Measurements from ENCODE around the gene CDH6.

CDH6 gene

DNA sequence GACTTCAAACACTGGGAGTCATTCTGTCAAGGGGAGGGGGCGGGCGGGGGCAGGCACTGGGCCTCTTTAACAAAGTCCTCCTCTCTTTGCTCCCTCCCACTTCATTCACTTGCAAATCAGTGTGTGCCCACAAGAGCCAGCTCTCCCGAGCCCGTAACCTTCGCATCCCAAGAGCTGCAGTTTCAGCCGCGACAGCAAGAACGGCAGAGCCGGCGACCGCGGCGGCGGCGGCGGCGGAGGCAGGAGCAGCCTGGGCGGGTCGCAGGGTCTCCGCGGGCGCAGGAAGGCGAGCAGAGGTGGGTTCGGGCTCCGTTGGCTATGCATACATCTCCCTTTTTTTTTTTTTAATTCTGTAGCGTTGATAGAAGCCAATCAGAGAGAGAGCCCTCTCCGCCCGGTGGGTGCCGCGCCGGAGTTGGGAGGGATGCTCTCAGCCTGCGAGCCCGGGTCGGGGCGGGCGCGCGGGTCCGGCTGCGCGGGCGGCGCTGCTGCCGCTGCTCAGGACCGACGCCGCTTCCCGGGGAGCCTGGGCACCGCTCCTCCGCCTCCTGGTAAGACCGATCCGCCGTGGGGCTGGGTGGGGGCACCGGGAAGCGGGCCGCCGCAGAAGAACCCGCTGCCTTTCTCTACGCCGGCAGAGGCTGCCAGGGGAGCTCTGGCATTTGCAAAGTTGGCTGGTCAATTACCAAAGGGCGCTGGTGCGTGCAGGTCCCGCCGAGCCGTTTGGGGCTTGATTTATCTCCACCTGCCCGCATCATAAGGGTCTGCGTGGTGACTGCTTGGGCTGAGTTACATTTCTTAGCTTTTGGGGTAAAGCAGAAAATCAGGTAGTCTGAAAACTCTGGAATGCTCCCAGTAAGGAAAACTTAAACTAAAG lies at the start of gene CDH6:
Gene CDH6, plus strand, starts transcription at position 96 of the 877 bp plus-strand sequence. CDS start 73,788 bp downstream, outside the sequence.
- peak; percentile 33 for DNase-seq

DNA sequence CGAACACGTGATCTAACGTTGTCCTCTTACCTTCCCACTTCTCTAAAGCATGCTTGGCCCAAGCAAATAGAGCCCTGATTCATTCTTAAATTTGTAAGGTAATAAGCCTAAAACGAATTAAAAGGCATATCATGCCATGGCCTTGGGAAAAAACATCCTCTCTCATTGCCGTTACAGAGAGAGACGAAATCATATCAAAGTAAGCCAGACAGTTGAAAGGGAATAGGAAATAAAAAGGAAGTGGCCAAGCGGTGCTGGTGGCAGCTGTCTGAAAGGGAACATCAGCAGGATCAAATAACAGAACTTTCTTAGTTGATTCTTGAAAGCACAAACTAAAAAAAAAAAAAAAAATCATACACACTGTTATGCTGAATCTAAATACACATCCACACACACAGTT lies 49.1 kb upstream of the CDH6 start:
- no peak for DNase-seq

DNA sequence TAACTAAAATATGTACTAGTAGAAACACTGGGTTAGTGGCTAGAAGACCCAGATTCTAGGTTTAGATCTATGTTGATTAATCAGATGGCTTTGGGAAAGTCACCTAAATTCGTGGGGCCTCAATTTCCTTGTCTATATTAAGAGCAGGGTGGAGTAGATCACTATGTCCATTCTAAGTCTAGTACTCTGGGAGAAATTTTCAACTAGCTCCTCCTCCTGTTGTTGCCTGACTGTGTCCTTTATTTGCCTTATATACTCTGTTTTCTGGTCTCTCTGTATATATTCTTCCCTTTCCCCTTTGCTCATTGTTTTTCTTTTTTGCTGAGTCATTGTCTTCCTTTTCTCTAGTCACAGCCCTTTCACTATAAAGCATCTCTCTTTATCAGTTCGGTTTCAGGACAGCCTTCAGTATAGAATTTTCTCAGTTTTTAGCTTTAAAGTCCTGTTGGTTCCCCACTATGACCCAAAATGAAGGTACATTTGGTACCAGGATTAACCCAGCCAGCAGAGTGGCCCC lies 44.5 kb upstream of the CDH6 start:
- no peak for DNase-seq

DNA sequence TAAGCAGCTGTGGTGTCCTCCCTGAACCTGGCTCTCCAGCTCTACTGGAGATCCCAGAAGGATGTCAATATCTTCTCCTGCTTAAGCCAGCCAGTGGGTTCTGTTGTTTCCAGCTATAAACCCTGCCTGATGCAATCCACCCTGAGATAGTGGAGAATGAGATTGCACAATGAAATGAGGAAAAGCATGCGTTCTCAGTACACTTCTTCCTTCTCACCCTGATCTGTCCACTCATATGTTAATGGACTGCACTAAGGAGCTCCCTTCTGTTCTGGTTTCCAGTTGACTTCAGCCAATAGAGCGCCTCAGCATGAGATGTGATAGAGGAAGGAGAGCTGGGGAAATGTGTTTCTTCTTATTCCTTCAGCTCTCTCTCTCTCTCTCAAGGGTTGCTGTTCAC lies 40.0 kb upstream of the CDH6 start:
- DNase-seq = no peak

DNA sequence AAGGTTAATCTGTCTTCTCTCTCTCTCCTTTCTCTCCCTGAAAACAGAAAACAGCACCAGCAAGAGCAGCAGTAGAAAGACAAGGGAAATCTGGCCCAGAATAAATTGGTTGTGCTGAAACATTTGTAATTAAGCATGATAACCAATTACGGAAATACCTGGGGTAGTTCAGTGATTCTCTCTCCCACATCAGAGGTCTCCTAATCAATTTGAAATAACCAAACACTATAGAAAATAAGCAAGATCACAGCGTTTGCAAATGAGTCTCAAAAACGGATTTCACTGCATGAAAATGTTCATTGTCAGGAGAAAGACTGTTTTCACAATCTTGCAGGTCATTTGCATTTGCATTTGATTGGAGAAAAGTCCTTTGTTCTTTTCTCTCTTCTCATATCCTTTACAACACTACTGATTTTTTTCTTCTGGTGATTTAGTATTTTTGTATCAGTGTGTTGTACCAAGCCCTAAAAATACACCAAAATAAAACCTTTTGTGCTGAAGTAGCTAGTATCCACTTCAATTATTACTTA lies 36.8 kb upstream of the CDH6 start:
- DNase-seq = no peak

DNA sequence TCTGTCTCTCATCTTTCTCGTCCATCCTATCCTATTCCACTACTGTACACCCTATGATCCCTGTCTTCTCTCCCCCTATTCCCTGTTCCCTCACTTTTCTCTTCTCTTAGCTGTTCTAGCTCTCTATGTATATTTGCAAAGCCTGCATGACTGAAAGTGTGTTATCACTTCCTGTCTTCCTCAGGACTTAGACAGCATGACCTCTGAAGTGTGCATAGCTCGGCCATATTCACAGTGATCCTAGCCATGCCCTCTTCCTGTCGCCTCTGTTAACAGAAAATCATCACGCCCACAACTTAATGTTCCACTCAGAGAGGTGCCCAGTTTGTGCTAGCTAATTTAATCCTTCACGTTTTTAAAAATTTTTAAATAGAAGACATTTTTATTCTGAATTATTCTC lies 35.8 kb upstream of the CDH6 start:
- no peak for DNase-seq

DNA sequence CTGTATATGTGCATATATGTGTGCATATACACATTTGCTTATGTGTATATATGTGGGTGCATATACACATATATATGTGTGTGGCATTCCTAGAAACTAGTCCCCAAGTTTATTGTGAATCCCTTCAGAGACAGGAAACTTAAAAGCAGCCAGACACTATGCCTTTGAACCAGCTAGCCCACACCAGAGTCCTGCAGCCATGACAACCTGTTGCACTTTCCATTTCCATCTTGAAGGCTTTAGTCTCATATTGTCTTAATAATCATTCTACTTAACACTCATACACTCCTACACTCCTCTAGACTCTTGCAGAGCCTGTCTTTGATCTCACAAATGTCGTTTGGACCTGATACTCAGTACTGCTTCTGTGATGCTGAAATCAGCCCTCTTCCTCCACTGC lies 34.8 kb upstream of the CDH6 start:
- no peak for DNase-seq

DNA sequence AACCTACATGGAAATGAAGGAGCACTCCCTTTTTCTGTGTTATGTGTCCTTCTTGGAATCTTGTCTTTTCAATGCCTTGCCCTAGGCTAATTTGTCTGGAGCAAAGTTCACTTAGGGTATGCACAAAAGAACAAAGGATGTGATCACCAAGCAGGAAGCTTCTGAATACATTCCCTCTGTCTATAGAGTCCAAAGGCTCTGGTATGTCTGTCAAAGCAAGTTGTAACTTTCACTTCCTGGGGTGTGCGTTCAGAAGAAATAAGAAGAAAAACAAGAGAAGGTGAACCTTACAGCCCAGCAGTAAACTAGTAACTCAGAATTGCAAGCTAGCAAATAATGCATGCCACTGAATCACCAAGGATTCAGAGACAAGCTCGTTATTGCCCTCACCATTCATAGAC lies 31.7 kb upstream of the CDH6 start:
- no peak for DNase-seq

DNA sequence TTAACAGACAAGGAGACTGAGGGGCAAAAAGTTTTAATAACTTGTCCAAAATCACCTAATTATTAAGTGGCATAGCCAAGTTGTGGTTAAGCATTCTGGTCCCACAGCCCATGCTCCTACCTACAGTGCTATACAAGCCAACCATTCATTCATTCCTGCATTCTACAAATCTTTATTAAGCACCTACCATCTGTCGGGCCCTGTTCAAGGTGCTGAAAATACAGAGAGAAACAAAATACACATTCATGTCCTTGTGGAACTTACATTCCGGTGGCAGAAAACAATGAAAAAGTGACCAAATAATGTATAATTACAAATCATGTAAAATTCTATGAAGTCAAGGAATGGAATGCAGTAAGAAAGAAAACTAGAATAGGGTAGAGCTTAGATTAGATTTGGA lies 27.8 kb upstream of the CDH6 start:
- DNase-seq = no peak

DNA sequence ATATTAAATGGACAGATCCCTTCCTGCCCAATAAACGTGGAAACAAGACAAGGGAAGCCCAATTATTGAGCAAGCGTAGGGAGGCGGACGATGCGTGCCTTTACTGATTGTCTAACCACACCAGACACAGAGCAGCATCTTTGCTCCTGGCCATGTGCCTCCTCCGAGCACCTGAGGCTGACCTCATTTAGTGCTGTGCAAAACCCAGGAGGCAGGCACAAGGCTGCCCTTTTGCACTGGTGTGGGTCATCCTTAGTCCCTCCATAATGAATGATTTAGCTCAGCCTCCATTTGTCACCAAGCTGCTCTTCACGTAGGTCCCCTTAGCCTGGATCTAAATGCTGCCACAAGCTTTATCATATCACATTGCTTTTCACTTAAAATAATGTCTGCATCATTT lies 24.1 kb upstream of the CDH6 start:
- DNase-seq = no peak

DNA sequence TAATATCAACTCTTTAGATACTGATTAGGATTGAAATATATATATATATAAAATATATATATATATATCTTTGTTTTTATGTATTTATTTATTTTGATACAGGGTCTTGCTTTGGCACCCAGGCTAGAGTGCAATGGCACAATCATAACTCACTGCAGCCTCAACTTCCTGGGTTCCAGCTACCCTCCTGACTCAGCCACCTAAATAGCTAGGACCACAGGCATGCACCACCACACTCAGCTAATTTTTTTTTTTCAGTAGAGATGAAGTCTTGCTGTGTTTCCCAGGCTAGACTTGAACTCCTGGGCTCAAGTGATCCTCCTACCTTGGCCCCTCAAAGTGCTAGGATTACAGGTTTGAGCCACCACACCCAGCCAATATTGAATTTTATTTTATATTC lies 20.6 kb upstream of the CDH6 start:
- no peak for DNase-seq

DNA sequence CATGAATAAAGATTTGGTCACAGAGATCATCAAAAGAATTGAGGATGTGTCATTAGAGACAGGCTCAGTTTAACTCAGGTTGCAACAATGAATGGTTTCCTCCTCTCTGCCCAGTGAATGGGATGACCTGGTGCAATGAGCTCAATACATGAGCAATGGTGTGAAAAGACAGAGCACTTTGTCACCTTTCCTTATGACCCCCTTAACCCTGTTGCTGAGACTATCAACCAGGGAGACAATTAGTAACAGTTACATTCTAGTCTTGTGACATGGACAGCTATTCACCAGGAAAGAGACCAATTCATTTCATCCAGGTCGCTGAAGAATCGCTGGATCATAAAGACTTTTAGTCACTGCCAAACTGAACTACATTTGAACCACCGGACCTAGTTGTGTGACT lies 19.9 kb upstream of the CDH6 start:
- no peak for DNase-seq

DNA sequence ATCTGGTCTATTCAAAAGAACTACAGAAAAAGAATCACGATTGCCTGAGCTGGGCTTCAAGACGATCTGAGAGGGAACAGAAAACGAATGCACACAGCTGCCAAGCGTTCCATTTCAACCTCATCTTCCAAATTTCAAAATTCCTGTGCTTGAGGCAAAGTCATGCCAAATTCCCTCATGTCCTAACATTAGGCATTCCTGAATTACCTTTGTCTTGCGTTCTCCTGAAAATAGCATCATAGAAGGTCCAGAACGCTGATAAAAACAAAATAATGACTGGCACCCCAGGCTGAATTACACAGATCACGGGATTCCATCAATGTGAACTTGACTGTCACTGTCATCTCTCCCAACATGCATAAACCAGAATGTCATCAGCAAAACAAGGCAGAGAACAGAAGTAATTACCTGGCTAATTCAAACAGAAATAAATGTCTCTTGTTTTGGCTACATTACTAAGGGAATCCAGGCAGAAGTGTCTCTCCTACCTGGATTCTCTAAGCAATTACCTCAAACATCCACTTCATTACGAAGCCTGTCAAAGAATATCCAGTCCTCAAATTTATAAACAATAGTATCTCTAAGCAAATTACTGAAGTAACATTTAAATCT lies 12.0 kb upstream of the CDH6 start:
- DNase-seq = no peak

DNA sequence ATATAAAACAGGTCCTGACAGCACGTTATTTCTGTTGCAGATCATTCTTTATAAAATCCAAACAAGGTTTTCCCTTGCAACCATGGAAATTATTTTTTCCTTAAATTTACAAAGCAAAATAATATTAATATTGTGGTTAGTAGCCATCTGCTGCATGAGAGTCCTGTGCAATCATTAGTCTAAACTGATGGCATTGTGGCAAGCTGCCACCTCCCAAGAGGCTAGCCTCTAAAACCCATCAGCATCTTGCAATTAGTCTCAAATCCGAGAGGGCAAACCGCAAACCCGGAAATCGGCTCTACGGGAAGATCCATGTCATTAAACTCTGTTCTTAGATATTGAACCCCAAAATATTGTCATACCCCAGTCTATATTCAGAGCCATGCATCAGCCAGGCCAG lies 11.3 kb upstream of the CDH6 start:
- DNase-seq = no peak

DNA sequence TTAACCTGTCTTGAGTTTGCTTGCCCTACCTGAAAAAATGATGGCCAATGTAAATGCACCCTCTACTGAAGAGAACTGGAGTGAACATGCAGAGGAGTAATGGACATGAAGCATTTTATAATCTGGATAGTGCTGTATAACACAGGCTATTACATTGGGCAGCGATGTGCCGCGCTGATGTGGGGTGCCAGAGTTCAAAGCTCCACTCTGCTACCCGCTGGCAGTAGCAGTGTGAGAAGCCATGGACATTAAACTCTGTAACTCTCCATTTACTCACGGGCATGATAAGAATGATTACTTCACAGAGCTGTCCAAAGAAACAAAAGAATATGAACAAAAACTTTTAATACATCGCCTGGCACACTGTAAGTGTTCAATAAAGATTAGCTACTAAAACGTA lies 7.5 kb upstream of the CDH6 start:
- no peak for DNase-seq

DNA sequence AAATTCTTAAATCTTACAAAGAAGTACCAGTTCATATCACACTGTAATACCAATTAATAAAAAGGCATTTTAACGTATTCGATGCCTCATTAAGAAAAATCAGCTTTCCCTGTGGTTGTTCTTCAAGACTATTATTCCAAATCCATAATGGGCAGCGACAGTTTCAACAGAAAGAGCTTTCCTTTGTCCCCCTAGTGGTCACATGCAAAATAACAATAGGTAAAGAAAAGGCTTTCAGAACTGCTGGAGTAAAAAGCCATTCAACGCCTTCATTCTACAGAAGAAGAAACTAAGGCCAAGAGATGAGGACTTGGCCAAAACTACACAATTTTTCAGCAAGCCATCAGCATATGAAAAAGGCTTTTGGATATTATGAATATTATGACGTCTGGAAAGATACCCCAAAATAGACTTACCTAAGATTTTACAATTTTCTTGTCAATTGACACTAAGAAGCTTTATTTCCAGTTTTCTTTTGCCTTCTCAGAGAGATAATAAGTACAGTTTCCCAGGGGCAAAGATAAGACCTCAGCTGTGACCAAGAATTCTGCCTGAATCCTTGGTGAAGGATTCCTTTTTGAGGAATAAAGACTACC lies 6.7 kb upstream of the CDH6 start:
- peak; percentile 39 for DNase-seq

DNA sequence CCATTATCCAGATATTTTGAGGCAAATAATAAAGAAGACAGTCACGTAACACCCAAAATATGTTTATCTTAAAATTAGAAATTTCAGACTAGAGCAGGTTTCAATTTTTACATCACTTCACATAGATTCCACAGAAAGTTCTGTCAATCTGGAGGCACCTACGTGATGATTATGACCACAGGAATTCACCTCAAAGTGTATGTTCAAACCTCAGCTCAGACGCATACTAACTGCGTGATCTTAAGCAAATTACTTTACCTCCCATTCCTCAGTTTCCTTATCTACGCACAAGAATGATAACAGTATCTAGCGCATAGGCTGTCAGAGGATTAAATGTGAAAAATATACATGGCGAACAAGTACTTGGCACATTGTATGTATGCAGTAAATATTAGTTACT lies 5.9 kb upstream of the CDH6 start:
- DNase-seq = no peak

DNA sequence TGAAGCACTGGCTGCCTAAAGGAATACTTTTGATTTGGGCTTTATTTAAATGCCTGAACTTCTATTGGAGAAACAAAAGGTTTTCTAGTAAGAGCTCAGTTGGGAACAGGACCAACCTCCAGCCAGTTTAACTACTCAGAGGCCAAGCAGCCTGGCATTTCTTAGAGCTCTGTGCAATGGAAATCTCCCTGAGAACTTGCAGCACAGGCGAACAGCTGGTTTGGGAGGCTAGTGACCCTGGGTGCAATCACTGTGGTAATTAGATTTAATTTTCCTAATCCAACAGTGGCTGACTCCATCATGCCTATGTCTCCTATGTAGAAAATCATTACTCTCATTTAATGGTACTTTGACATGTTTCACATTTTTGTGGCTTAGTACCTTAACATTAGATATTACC lies 1.0 kb upstream of the CDH6 start:
- no peak for DNase-seq

DNA sequence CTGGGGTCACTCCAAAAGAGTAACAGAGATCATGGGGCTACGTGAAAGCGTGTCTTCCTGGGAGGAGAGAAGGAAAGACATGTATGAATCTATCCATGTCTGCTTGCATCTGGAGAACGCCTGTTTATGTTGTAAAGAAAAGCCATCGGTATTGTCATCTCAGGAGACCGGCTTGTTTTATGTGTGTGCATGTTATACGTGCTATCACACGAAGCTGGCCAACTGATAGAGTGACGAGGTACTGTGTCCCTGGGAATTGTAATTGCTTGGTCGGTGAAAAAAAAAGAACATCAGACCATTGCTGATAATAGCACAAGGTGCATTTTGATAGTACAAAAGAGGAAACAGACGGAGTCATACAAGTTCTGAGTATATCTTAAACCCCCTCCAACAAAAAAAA lies 370 bp upstream of the CDH6 start:
- DNase-seq = no peak

DNA sequence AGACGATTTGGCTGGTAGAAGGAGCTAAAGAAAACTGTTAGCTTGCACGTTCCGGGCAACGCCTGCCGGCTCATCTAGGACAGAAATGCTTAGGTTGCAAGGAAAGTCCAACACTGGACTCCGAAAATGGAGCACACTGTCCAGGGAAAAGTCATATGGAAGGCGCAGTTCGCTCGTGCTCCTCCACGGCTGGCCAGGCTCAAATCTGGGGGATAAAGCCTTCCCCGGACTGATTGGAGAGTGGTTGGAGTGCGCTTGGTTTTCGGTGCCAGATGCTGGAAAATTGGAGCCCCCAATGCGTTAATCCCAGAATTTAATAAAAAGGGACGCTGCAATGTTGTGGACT lies 955 bp downstream of the CDH6 start:
- DNase-seq = no peak

DNA sequence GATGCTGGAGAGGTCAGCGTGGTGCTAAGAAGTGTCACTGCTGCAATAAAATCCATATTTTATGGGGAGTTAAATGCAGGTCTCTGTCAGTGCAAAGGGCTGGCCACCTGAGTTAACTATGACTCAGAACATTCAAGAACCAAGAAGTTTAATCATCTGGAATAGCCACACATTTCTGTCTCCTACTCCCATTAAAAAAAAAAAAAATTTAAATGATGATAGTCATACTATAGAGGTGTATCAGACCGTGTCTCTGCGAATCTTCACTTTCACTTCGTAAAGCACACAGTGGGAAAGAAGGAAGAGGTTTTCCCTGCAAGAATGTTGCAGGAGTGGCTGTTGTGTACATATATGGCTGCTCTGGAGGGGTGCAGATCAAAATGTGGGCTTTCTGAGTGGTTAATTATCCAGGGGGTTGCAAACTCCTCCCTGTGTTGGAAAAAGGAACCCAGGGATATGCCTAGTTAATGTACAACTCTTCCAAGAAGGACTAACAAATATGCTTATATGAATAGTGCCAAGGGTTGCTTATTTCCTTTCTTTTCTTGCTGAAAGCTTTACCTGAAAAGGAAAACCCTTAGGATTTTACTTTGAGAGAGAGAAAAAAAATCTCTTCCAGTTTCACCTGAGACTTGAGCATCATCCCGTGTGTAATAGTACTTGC lies 1.5 kb downstream of the CDH6 start:
- DNase-seq = no peak

DNA sequence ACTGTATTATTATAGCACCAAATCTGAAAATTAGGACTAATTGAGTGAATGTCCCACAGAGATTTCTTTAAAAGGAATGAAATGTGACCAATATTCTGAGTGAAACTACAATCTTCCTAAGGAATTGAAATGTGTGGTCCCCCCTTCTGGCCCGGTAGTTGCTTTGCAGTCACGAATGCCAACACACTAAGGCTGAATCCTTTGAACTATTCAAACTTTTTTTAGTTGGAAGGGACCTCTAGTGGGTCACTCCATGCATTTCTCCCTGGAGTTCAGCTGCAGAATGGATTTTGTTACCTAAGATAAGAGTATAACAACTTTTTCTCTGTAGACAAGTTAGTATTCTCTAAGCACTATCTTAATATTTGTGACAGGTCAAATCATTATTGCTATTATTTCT lies 2.8 kb downstream of the CDH6 start:
- no peak for DNase-seq

DNA sequence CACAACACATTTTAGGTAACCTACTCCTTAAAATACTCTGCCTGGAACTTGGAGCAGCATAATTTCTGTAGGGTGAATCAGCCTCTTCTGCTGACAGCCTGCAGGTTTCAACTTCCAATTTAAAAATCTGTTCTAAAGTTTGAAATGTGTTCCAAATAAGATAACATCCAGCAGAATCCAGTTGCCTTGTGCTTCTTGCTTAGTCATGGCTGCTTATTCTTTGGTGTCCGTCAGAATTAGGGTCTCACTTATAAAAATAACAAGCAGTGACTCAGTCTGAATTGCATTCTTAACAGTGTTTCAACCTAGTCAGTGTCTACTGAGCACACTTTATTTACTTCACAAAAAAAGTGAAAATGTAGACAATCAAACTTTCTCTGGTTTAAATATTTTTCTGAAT lies 3.7 kb downstream of the CDH6 start:
- DNase-seq = no peak

All from NCI-H1105 treated with DMSO at 0.1 percent for 48 hours (cell line).